ENCODE results near the gene DRGX. TPM values are rescaled to one million over a fixed set of nuclear protein-coding genes. Genes with fewer than 3 reads are reported as not detected.

DRGX gene
- total and polyA plus RNA-seq, 2 donors (not counting 1 experiment from before 2014, with no cell fraction given) = not detected

DNA sequence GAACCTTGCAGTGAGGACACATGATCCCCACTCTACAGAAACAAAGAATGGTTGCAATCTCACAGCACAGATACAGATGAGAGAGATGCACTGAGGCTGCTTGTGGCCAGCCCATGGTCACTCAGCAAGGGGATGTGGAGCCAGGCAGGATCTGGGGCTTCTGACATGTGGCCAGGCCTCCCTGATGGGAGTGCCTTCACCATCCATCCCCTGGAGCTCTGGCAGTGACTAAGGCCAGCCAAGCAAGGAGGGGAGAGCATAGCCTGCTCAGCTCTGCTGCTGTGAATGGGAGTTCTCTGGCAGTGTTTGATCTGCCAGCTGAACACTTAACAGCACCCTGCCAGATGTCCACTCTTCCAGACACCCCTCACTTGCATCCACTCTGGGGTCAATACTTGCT, 77.1 kb downstream of the DRGX start:
- Histone ChIP-seq H3K9me3 (ENCODE audit: control extremely low read depth in 1 of 3, control insufficient read depth in 2 of 3, insufficient read depth in 1 of 3, low read length in 2 of 3) (no peaks in the 10 kb centered on the region), H3K4me3 (ENCODE audit: control extremely low read depth in 1 of 5, extremely low read depth in 1 of 5, insufficient read depth in 1 of 5, low read depth in 2 of 5, low read length in 4 of 5) (no peak overlapping the region), H4K20me1 (ENCODE audit: control insufficient read depth, insufficient read depth, low read length, poor library complexity, severe bottlenecking) (no peaks in the 10 kb centered on the region), H3K4me1 (ENCODE audit: control insufficient read depth in 2 of 2, insufficient read depth in 2 of 2, low read length in 2 of 2) (no peaks in the 10 kb centered on the region), H3K36me3 (replicated peaks in 1 of 2; ENCODE audit: control extremely low read depth in 1 of 2, control insufficient read depth in 1 of 2, extremely low read depth in 1 of 2, insufficient read depth in 2 of 2, low read length in 1 of 2) (no peaks in the 10 kb centered on the region), H2AFZ (ENCODE audit: insufficient read depth, low read depth, low read length, poor library complexity, severe bottlenecking) (no peak overlapping the region), H3K27ac (ENCODE audit: low read length in 2 of 2) (no peak overlapping the region), H3K4me2 (replicated peaks; ENCODE audit: low read depth, low read length, poor library complexity, severe bottlenecking) (no peak overlapping the region), H3K9ac (ENCODE audit: low read length) (no peak overlapping the region), H3K27me3 (replicated peaks in 1 of 4; ENCODE audit: control extremely low read depth in 1 of 4, control insufficient read depth in 3 of 4, insufficient read depth in 4 of 4, low read length in 3 of 4) (no peaks in the 10 kb centered on the region), H3K79me2 (ENCODE audit: control insufficient read depth, insufficient read depth, low read length) (no peaks in the 10 kb centered on the region)
- no peak for DNase-seq
- Mint-ChIP-seq H3K27ac (no peak overlapping the region), H3K4me3 (no peak overlapping the region), H3K9me3 (ENCODE audit: insufficient read depth) (no peaks in the 10 kb centered on the region), H3K4me1 (peaks cover under 1% of the 10 kb centered on the region), H3K27me3 (peaks cover 4% of the 10 kb centered on the region)
- intact Hi-C loops (cut with micrococcal nuclease) = no loop called here
- TF ChIP-seq EZH2 (IDR thresholded peaks at IDR 0.05; ENCODE audit: borderline replicate concordance, insufficient read depth, low read depth, low read length, poor library complexity, severe bottlenecking) = no peak
- TF ChIP-seq, protein P1, sequence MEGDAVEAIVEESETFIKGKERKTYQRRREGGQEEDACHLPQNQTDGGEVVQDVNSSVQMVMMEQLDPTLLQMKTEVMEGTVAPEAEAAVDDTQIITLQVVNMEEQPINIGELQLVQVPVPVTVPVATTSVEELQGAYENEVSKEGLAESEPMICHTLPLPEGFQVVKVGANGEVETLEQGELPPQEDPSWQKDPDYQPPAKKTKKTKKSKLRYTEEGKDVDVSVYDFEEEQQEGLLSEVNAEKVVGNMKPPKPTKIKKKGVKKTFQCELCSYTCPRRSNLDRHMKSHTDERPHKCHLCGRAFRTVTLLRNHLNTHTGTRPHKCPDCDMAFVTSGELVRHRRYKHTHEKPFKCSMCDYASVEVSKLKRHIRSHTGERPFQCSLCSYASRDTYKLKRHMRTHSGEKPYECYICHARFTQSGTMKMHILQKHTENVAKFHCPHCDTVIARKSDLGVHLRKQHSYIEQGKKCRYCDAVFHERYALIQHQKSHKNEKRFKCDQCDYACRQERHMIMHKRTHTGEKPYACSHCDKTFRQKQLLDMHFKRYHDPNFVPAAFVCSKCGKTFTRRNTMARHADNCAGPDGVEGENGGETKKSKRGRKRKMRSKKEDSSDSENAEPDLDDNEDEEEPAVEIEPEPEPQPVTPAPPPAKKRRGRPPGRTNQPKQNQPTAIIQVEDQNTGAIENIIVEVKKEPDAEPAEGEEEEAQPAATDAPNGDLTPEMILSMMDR (IDR thresholded peaks at IDR 0.05) = no peak
- no peak for ATAC-seq (ENCODE audit: low read depth)
- POLR2A ChIA-PET = no interaction called here
- CTCF ChIA-PET = no interaction called here

DNA sequence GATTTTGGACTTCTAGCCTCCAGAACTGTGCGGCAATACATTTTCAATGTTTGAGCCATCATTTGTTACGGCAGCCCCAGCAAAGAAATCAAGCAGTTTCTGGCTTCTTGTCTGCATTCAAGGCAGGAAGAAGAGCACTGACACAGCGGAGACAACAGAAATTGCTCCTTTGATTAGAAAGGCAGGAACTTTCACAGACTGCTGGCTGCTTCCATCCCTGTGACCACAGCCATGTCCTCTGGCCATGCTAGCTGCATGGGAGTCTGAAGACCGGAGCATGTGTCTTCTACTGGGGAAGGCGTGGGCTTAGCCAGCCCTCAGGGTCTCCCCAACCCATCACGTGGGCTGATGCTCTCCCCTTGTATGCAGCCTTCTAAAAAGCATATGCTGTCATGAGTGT, 77.9 kb downstream of the DRGX start:
- Histone ChIP-seq H2AFZ (ENCODE audit: insufficient read depth, low read depth, low read length, poor library complexity, severe bottlenecking) (no peak overlapping the region), H3K79me2 (ENCODE audit: control insufficient read depth, insufficient read depth, low read length) (no peaks in the 10 kb centered on the region), H3K27me3 (replicated peaks in 1 of 4; ENCODE audit: control extremely low read depth in 1 of 4, control insufficient read depth in 3 of 4, insufficient read depth in 4 of 4, low read length in 3 of 4) (no peaks in the 10 kb centered on the region), H3K4me2 (replicated peaks; ENCODE audit: low read depth, low read length, poor library complexity, severe bottlenecking) (no peak overlapping the region), H3K9ac (ENCODE audit: low read length) (no peak overlapping the region), H3K9me3 (ENCODE audit: control extremely low read depth in 1 of 3, control insufficient read depth in 2 of 3, insufficient read depth in 1 of 3, low read length in 2 of 3) (no peaks in the 10 kb centered on the region), H3K4me3 (ENCODE audit: control extremely low read depth in 1 of 5, extremely low read depth in 1 of 5, insufficient read depth in 1 of 5, low read depth in 2 of 5, low read length in 4 of 5) (no peak overlapping the region), H3K27ac (ENCODE audit: low read length in 2 of 2) (no peak overlapping the region), H4K20me1 (ENCODE audit: control insufficient read depth, insufficient read depth, low read length, poor library complexity, severe bottlenecking) (no peaks in the 10 kb centered on the region), H3K4me1 (ENCODE audit: control insufficient read depth in 2 of 2, insufficient read depth in 2 of 2, low read length in 2 of 2) (no peaks in the 10 kb centered on the region), H3K36me3 (replicated peaks in 1 of 2; ENCODE audit: control extremely low read depth in 1 of 2, control insufficient read depth in 1 of 2, extremely low read depth in 1 of 2, insufficient read depth in 2 of 2, low read length in 1 of 2) (no peaks in the 10 kb centered on the region)
- ChIA-PET CTCF (no interaction called here), POLR2A (no interaction called here)
- no peak for ATAC-seq (ENCODE audit: low read depth)
- Mint-ChIP-seq H3K27me3 (no peaks in the 10 kb centered on the region), H3K9me3 (ENCODE audit: insufficient read depth) (no peaks in the 10 kb centered on the region), H3K4me1 (peaks cover 5% of the 10 kb centered on the region), H3K4me3 (no peak overlapping the region), H3K27ac (no peak overlapping the region)
- intact Hi-C loops (cut with micrococcal nuclease) = no loop called here
- DNase-seq = no peak
- no peak for TF ChIP-seq EZH2 (IDR thresholded peaks at IDR 0.05; ENCODE audit: borderline replicate concordance, insufficient read depth, low read depth, low read length, poor library complexity, severe bottlenecking)
- TF ChIP-seq, protein P1 (IDR thresholded peaks at IDR 0.05) = no peak
- WGBS (ENCODE audit: insufficient coverage) = 94% methylated on average over 6 of the region's 6 CpGs

All from B cell (primary cell).